A549 (cell line): ENCODE results near the gene HADHA.
"Not testable (repeated sequence)": the region's sequence is repeated elsewhere in the genome, so short reads cannot be mapped to it uniquely, and the experiment has no call there.

Experiments
- HDAC2 ChIP-seq: fragments of 200-600 bp; sonication (generic); IDR thresholded peaks from 2 replicates; pipeline ENCODE4 v1.6.1; 2016
- JUNB ChIP-seq: fragments of >200 bp; sonication (Bioruptor Twin); formaldehyde crosslinking; IDR thresholded peaks from 2 replicates; pipeline ENCODE4 v1.6.1; 2016
- KDM1A ChIP-seq: fragments of 200-600 bp; sonication (generic); IDR thresholded peaks from 2 replicates; pipeline ENCODE4 v1.6.1; 2016; ENCODE audit warnings: low read depth, mild to moderate bottlenecking
- MAX ChIP-seq: IDR thresholded peaks from 2 replicates; pipeline ENCODE4 v1.6.1; 2012
- POLR2A ChIP-seq: IDR thresholded peaks from 2 replicates; pipeline ENCODE4 v1.6.1; 2012; ENCODE audit warnings: mild to moderate bottlenecking, low read length
- SMC3 ChIP-seq: fragments of >200 bp; sonication (Bioruptor Twin); formaldehyde crosslinking; IDR thresholded peaks from 3 replicates; pipeline ENCODE4 v1.6.1; 2018; ENCODE audit warnings: inconsistent platforms
- ZFP36 ChIP-seq: fragments of 450-650 bp; IDR thresholded peaks from 2 replicates; pipeline ENCODE4 v1.6.1; 2014; ENCODE audit warnings: borderline replicate concordance; ENCODE audit not compliant: partially characterized antibody
- TF ChIP-seq, protein P1 (sequence below): fragments of >200 bp; sonication (Bioruptor Twin); formaldehyde crosslinking; IDR thresholded peaks from 3 replicates; pipeline ENCODE4 v1.5.1; 2016
- TF ChIP-seq, protein P2 (sequence below): fragments of 150-350 bp; IDR thresholded peaks from 2 replicates; pipeline ENCODE4 v1.6.1; 2014; ENCODE audit warnings: low read depth, mild to moderate bottlenecking, low read length

- TF ChIP-seq, protein P1, sequence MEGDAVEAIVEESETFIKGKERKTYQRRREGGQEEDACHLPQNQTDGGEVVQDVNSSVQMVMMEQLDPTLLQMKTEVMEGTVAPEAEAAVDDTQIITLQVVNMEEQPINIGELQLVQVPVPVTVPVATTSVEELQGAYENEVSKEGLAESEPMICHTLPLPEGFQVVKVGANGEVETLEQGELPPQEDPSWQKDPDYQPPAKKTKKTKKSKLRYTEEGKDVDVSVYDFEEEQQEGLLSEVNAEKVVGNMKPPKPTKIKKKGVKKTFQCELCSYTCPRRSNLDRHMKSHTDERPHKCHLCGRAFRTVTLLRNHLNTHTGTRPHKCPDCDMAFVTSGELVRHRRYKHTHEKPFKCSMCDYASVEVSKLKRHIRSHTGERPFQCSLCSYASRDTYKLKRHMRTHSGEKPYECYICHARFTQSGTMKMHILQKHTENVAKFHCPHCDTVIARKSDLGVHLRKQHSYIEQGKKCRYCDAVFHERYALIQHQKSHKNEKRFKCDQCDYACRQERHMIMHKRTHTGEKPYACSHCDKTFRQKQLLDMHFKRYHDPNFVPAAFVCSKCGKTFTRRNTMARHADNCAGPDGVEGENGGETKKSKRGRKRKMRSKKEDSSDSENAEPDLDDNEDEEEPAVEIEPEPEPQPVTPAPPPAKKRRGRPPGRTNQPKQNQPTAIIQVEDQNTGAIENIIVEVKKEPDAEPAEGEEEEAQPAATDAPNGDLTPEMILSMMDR = not testable (repeated sequence)
- not testable (repeated sequence) for TF ChIP-seq ZFP36, JUNB, MAX, SMC3, KDM1A, POLR2A, HDAC2
- TF ChIP-seq, protein P2, sequence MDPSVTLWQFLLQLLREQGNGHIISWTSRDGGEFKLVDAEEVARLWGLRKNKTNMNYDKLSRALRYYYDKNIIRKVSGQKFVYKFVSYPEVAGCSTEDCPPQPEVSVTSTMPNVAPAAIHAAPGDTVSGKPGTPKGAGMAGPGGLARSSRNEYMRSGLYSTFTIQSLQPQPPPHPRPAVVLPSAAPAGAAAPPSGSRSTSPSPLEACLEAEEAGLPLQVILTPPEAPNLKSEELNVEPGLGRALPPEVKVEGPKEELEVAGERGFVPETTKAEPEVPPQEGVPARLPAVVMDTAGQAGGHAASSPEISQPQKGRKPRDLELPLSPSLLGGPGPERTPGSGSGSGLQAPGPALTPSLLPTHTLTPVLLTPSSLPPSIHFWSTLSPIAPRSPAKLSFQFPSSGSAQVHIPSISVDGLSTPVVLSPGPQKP = not testable (repeated sequence)
Measured at GRCh38 chr2:26268670-26269385, 24.4 kb upstream of the HADHA start.
